Measurements from ENCODE around the gene FZR1.

Gene FZR1

GRCh38 chr19:3505598-3506383, at the start of gene FZR1:
Gene FZR1 (plus strand): TSS chr19:3506311. CDS start chr19:3522990, 16,679 bp downstream.
- DNase-seq (ENCODE audit: low read depth in 2 of 2) = peak; percentile 98 to 99

DNA sequence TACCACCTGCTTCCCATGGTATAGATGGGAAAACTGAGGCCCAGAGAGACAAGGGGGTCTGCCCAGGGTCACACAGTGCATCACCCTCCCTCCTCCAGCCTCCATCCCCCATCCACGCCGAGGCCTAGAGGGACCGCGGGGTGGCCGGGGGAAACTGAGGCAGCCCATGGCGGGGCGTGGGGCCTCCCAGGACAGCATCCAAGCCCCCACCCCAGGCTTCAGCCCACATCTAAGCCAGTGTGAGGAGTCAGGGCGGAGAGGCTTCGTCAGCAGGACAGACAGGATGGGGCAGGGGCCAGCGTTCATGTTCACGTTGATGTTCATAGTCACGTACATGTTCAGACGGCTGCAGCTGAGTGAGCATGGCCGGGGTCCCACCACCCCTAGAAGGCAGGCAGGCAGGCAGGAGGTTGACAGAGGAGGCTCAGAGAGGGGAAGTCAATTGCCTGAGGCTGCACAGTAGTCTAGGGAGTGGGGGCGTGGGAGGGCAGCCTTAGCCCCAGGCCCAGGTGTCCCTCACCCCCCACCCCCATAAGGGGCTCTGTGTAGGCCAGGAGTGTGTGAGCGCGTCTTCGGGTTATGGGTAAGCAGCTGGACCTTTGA, 49.1 kb upstream of the FZR1 start:
- no peak for DNase-seq (ENCODE audit: low read depth in 2 of 2)

DNA sequence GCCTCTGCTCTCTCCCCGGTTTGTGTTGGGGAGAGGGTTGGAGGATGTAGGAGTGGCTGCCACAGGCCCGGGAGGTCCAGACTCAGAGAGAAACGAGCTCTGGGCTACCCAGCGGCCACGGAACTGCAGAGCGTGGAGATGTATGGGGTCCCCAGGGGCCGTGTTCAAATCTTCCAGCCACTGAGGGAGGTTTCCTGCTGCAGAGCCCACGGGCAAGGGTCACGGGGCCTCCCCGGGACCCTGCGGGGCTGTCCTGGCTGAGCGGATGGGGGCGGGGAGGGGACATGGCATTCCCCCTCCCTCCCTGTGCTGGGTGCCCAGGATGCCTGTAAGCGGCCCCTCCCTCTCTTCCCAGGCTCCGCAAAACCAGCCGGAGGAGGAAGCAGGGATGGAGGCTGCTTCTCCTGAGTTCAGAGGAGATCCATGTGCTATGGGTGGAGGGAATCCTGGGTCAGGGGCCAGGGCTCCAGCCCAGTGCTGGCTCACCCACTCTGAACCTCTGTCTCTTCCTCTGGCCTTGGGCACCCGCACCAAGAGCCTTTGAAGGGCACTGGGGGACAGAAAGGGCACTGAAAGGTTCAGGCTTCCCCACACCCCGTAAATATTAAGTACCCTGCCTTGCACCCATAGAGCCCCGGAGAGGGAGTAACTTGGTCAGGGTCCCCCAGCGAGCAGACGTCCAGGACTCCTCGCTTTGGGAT, 48.4 kb upstream of the FZR1 start:
- no peak for DNase-seq (ENCODE audit: low read depth in 2 of 2)

DNA sequence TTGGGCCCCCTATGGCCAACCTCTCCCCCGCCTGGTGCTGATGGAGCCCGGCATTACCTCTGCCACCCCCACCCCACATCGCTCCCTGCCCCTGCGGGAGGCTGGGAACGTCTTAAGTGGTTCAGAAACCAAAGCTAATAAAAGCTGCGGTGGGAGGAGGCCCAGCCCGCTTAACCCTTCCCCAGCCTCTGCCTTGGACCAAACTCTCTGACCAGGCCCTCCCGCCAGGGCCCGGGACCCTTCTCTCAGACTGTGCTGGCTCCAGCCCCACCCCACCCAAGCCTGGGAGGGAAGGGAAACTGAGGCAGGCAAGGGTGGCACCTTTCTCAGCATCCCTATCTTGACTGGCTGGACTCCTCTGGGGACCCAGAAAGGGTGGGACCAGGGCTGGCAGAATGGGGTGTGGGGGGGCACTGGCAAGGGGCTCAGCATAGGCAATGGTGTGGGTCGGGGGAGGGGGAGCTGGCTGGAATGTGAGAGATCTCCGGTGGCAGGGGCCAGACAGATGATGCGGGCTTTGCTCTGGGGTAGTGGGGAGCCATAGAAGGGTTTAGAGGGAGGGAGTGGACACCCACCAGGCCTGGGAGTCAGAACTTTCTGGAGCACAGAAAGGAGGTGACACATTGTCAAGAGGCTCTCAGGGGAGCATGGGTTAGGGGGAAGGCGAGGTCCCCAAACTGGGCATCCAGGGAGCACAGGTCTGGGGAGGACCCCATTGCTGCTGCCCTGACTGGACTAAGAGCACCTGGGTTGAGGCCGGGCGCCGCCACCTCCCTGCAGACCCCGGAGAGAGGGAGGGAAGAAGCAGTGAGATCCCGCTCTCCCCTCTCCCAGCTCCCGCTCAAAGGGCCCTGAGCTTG, 47.7 kb upstream of the FZR1 start:
- no peak for DNase-seq (ENCODE audit: low read depth in 2 of 2)

DNA sequence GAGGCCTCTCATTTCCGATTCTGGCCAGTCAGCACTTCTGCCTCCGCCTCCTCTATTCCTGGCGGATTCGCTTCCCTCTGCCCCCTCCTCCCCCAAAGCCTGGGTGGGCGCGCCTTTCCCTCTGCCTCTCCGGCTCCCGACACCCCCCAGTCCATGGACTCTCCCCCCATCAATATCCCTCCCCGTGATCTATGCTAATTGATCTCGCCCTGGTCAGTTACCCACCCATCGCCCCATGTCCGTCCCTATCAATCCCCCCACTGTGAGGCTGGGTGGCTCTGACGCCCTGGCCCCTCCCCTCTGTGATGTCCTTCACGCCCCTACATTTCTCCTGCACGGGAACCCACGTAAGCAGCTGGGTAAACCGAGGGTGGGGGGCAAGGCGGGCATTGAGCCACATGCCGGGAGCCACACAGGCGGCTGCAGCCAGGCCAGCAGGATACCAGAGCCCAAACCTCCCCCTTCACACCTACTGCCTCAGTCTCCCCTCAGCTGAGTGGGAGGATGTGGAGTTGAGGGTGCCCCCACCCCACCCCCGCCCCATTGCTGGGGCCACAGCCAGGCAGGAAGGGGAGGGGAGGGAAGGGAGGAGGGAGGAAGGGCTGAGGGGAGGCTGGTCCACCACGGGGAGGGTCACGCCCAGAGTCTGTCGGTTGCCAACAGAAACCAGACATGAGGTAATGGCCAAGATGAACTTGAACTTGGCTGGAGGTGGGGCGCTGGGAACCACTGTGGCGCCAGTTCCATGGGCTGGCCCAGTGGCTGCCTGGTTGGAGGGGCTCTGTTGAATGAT, 46.8 kb upstream of the FZR1 start:
- no peak for DNase-seq (ENCODE audit: low read depth in 2 of 2)

- no peak for DNase-seq (ENCODE audit: low read depth in 2 of 2)
Observed at GRCh38 chr19:3459965-3460582, 46.0 kb upstream of the FZR1 start.

GRCh38 chr19:3462991-3463713, 43.0 kb upstream of the FZR1 start:
- no peak for DNase-seq (ENCODE audit: low read depth in 2 of 2)

DNA sequence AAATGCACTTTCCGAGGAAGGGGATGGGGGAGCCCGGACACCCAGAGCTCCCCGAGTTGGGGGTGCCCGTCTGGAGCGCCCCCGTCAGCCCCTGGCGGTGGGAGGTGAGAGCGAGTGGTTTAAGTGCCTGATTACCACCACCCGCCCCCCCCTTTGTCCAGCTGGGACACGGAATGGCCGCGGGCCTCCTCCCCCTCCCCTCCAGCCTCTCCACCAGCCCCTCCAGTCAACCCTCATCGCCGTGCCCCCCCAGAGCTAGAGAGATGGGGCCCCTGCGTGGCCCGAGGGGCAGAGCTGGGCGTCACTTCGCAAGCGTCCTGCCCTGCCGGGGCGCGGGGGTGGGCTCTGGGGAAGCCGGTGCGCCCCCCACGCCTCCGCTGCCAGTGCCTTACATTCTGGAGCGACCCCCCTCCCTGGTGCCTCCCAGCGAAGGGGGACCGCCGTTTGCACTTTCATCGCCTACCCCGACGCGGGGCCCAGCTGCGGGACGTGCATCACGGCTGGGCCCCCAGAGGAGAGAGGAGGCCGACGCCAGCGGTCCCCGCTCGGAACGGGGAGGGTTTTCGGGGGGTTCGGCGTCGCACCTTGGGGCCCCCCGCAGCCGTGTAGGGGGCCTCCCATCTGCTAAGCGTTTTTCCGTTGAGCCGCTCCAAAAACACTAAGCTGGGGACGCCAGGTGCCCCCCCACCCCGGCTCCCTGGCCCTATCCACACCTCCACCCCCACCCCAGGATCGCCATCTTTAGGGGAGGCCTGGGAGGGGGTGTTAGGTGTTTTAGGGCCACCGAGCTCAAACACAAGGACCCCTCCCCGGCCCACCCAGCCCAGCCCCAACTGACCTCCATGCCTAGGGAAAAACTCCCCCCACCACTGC, 42.2 kb upstream of the FZR1 start:
- no peak for DNase-seq (ENCODE audit: low read depth in 2 of 2)

GRCh38 chr19:3464587-3465235, 41.4 kb upstream of the FZR1 start:
- DNase-seq (ENCODE audit: low read depth in 2 of 2) = no peak

DNA sequence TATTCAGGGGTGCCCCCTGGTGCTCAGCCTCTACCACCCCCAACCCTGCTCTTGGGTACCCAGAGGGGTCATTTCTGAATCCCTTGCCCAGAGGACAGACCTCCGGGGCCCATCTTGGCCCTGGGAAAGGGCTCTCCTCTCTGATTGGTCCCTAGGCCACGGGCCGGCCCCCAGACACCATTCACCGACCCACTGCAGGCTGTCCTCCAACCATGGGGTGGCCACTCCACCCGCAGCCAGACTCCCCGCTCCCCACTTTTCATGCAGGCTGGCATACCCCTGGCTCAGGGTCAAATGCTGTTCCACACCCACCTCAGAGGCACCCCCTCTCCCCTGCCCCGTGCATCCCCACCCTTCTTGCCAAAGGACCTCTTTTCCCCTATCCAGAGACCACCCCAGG, 40.6 kb upstream of the FZR1 start:
- no peak for DNase-seq (ENCODE audit: low read depth in 2 of 2)

DNA sequence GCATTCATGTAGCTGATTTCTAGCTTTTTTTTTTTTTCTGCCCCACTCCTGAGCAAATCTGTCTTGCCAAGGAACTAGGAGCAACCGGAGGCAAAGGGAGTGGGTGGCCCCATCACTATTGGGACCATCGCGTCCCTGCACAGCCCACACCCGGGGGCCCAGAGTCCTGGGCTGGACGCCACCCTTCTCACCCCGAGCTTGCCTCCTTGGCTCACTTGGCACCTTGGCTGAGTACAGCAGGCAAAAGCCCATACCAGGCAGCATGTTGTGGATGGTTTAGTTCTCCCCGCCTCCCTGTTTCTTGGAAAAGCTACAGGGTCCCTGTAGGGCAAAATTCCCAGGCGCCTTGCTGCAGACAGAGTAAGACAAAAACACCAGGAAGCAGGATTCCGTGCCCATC, 39.5 kb upstream of the FZR1 start:
- no peak for DNase-seq (ENCODE audit: low read depth in 2 of 2)

- DNase-seq (ENCODE audit: low read depth in 2 of 2) = no peak
Observed at GRCh38 chr19:3467437-3468198, 38.5 kb upstream of the FZR1 start.

DNA sequence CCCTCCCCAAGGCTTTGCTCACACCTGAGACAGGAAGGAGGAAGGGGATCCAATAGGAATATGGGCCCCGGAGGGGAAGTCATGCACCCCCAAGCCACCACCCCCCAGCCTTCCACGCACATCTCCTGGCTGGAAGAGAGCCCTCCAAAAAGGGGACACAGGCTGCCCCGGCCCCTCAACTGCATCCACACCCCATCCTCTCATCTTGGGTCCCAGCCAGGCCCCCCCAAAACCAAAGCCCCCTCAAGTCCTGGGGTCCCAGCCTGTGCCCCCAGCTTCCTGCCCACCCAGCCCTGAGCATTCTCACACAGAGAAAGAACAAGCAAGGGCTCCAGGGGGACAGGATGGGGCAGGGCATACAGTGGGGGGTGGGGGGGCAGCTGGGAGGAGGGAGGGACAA, 37.9 kb upstream of the FZR1 start:
- DNase-seq (ENCODE audit: low read depth in 2 of 2) = no peak

GRCh38 chr19:3469638-3470499, 36.2 kb upstream of the FZR1 start:
- DNase-seq (ENCODE audit: low read depth in 2 of 2) = no peak

- no peak for DNase-seq (ENCODE audit: low read depth in 2 of 2)
Observed at GRCh38 chr19:3470500-3471128, 35.5 kb upstream of the FZR1 start.

DNA sequence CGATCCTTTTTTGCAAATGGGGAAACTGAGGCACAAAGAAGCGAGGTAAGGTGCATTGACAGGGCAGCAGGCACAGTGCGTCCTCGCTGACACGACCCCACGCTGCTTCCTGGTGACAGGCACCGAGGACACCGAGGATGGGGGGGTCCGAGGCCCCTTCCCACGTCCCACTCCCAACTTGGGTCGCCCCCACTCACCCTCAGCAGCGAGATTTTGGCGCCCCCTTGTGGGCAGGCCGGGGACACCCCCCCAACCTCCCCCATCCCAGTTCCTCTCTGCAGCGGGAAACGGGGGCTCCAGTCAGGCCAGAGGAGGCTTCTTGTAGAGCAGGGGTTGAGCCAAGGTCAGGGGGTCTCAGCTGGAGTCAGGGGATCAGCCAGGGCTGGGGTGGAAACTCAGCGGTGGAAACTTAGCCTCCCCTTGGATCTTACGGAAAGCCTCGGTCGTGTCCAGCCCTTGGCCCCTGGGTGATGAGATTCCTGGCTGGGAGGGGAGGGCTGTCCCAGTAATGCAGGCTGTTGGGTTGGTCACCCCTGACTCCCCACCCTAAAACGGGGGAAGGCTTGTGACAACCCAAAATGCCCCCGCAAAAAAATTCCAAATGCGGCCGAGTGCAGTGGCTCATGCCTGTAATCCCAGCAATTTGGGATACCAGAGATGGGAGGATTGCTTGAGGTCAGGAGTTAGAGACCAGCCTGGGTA, 34.0 kb upstream of the FZR1 start:
- DNase-seq (ENCODE audit: low read depth in 2 of 2) = peak; percentile 15 to 38

Measured in activated CD4-positive, alpha-beta T cell treated with anti-CD3 and anti-CD28 coated beads for 24 hours (primary cell).